Endothelial cell of umbilical vein (primary cell): ENCODE data around the gene NRXN3.

Source experiments
- EZH2 ChIP-seq: IDR thresholded peaks from 2 replicates; pipeline ENCODE4 v1.6.1; 2012; ENCODE audit warnings: borderline replicate concordance, low read depth, mild to moderate bottlenecking, moderate library complexity, low read length, inconsistent platforms; ENCODE audit not compliant: severe bottlenecking
- GATA2 ChIP-seq: IDR thresholded peaks from 2 replicates; pipeline ENCODE4 v1.7.0; 2011; ENCODE audit warnings: low read depth, mild to moderate bottlenecking, moderate library complexity, mixed read lengths, low read length; ENCODE audit not compliant: insufficient read length, insufficient read depth
- TF ChIP-seq, protein P1 (sequence below), 2 donors: IDR thresholded peaks; 1 replicate in 1 of 2; 2 replicates in 1 of 2; pipeline ENCODE4 v1.5.1; 2011; ENCODE audit warnings: low read length in 2 of 2, mild to moderate bottlenecking in 2 of 2, moderate library complexity in 2 of 2, control low read depth in 1 of 2, inconsistent platforms in 1 of 2, low read depth in 1 of 2; ENCODE audit not compliant: insufficient read depth in 1 of 2; ENCODE audit errors: extremely low read depth in 1 of 2
- TF ChIP-seq, protein P2 (sequence below): IDR thresholded peaks from 2 replicates; pipeline ENCODE4 v1.6.1; 2011; ENCODE audit not compliant: insufficient read depth, insufficient read length

DNA sequence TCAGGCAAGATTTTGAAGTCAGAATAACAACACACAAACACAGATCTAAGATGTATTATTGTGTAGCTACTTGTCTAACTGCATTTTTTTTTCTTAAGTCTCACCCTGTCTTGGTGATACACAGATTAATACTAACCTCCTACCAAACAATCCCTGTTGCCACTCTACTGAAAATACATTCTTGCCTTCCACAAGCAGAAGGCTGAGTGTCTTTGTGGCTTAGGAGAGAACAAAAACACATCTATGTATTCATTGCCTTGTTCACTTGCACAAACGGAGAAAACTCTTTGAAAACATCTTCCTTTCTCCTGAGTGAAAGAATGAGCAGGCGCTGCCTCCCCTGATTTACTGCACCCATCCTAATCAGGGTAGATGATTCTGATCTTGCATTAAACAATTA, 1398.9 kb downstream of the NRXN3 start:
- TF ChIP-seq, protein P1, sequence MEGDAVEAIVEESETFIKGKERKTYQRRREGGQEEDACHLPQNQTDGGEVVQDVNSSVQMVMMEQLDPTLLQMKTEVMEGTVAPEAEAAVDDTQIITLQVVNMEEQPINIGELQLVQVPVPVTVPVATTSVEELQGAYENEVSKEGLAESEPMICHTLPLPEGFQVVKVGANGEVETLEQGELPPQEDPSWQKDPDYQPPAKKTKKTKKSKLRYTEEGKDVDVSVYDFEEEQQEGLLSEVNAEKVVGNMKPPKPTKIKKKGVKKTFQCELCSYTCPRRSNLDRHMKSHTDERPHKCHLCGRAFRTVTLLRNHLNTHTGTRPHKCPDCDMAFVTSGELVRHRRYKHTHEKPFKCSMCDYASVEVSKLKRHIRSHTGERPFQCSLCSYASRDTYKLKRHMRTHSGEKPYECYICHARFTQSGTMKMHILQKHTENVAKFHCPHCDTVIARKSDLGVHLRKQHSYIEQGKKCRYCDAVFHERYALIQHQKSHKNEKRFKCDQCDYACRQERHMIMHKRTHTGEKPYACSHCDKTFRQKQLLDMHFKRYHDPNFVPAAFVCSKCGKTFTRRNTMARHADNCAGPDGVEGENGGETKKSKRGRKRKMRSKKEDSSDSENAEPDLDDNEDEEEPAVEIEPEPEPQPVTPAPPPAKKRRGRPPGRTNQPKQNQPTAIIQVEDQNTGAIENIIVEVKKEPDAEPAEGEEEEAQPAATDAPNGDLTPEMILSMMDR (IDR thresholded peaks at IDR 0.05; ENCODE audit: extremely low read depth in 1 of 2, insufficient read depth in 1 of 2, low read depth in 1 of 2, low read length in 2 of 2): no peak
- TF ChIP-seq, protein P2, sequence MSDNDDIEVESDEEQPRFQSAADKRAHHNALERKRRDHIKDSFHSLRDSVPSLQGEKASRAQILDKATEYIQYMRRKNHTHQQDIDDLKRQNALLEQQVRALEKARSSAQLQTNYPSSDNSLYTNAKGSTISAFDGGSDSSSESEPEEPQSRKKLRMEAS: no peak
- TF ChIP-seq GATA2: no peak
- no peak for TF ChIP-seq EZH2
